ENCODE measurements around the gene CCDC190. TPM values are rescaled to one million over a fixed set of nuclear protein-coding genes. Genes with fewer than 3 reads are reported as not detected.

Gene CCDC190
- total RNA-seq, 1 donor from 2014 or later = not detected

DNA sequence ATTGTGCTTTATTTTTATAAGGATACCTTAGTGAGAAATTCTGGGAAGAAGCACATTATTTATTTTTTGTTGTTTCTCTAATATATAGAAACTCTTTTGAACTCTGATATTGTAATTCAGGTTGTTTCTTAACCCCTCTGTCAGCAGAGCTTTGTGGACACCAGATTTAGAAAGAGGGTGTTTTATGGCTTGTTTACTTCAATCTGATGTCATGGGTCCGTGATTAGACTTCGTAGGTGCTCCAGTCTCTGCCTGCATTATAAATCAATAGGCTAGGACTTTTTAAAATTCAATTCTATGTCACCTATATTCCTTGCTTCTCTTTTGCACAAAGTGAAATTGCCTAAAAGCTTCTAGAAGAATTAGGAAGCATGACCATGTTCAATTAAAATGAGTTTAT is 47.3 kb upstream of the CCDC190 start:
- H3K27ac ChIP-seq = no peak overlapping the region
- H3K36me3 ChIP-seq = no peaks in the 10 kb centered on the region
- H3K4me1 ChIP-seq = peaks cover 15% of the 10 kb centered on the region
- H3K4me2 ChIP-seq = no peak overlapping the region
- H4K20me1 ChIP-seq (ENCODE audit: low read depth) = no peaks in the 10 kb centered on the region
- no peaks in the 10 kb centered on the region for H3K79me2 ChIP-seq (ENCODE audit: low read depth)
- H3K9ac ChIP-seq = no peak overlapping the region
- Mint-ChIP-seq H3K27ac (no peak overlapping the region), H3K4me3 (no peak overlapping the region), H3K9me3 (peaks cover 12% of the 10 kb centered on the region), H3K4me1 (peaks cover 18% of the 10 kb centered on the region), H3K36me3 (peaks cover 3% of the 10 kb centered on the region), H3K27me3 (ENCODE audit: insufficient read depth, low read depth) (peaks cover 4% of the 10 kb centered on the region)
- H3K4me3 ChIP-seq = no peak overlapping the region
- TF ChIP-seq, protein P1, sequence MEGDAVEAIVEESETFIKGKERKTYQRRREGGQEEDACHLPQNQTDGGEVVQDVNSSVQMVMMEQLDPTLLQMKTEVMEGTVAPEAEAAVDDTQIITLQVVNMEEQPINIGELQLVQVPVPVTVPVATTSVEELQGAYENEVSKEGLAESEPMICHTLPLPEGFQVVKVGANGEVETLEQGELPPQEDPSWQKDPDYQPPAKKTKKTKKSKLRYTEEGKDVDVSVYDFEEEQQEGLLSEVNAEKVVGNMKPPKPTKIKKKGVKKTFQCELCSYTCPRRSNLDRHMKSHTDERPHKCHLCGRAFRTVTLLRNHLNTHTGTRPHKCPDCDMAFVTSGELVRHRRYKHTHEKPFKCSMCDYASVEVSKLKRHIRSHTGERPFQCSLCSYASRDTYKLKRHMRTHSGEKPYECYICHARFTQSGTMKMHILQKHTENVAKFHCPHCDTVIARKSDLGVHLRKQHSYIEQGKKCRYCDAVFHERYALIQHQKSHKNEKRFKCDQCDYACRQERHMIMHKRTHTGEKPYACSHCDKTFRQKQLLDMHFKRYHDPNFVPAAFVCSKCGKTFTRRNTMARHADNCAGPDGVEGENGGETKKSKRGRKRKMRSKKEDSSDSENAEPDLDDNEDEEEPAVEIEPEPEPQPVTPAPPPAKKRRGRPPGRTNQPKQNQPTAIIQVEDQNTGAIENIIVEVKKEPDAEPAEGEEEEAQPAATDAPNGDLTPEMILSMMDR (IDR thresholded peaks at IDR 0.05) = no peak
- no peaks in the 10 kb centered on the region for H3K27me3 ChIP-seq
- no peak overlapping the region for H2AFZ ChIP-seq (replicated peaks)
- H3K9me3 ChIP-seq (ENCODE audit: low read depth) = peaks cover 3% of the 10 kb centered on the region
- no peaks in the 10 kb centered on the region for H3F3A ChIP-seq (ENCODE audit: low read depth)
- DNase-seq (ENCODE audit: low spot score) = no peak

DNA sequence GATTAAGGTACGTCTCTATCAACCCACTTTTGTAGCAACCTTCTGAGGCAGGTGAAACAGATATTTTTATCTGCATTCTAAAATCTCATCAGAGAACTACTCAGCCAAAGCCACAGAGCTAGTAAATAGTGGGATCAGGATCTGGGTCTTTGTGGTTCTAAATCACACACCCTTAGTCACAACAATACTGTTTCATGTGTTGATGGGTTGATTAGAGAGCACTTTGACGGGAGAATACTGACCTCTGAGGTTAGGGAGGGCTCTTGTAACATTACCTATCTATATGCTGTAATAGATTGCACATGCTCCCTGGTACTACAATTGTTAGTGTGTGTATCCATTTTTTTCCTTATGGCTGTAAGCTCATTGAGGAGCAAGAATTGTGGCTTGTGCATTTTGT is 45.5 kb upstream of the CCDC190 start:
- H3K4me1 ChIP-seq = peaks cover 16% of the 10 kb centered on the region

DNA sequence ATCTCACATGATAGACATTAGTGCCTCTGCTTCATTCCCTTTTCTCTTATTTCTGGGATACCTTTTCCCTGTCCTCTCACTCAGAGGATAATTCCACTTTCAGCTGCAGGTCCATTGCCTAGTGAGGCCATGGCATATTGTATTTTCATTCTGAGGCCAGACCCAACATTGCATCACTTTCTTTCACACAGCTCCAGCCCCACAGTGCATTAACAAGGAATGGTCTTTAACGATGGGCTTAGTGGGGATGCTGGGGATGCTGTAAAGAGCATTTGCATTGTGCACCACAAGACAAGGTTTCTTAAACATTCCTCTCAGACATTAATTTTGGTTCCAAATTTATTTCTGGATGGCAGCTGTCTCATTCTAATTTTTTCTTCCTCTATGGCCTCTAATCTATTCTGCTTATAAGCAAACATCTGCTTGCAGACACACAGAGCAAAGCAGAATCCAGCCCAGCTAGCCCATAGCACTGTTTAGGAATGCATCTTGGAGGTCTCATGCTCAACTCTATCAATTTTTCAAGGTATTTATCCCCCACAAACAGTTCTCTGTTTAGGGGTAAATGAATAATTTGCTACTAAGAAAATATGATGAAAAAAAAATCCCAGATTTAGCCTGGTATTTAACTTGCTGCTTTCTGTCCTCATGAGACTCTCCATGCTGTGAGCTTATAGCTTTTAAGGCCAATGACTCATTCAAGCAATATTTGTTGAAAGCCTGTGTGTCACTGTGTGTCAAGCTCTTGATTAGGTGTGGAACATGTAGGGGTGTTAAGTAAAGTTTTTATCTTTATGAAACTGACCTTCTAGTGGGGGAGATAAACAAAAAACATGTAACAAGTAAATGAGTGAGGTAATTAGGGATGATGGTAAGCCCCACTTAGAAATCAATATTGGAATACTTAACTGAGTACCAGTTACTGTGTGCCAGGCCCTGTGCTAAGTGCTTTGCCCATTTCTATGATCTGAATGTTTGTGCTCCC is 44.5 kb upstream of the CCDC190 start:
- DNase-seq (ENCODE audit: low spot score) = peak; percentile 9
- Histone ChIP-seq H2AFZ (replicated peaks) (no peak overlapping the region), H4K20me1 (ENCODE audit: low read depth) (no peaks in the 10 kb centered on the region), H3F3A (ENCODE audit: low read depth) (no peaks in the 10 kb centered on the region), H3K9ac (no peak overlapping the region), H3K4me1 (peaks cover 16% of the 10 kb centered on the region), H3K4me2 (no peak overlapping the region), H3K9me3 (ENCODE audit: low read depth) (no peaks in the 10 kb centered on the region), H3K36me3 (no peaks in the 10 kb centered on the region), H3K27me3 (no peaks in the 10 kb centered on the region), H3K79me2 (ENCODE audit: low read depth) (no peaks in the 10 kb centered on the region), H3K4me3 (no peak overlapping the region), H3K27ac (no peak overlapping the region)
- Mint-ChIP-seq H3K4me1 (peaks cover 19% of the 10 kb centered on the region), H3K36me3 (no peaks in the 10 kb centered on the region), H3K9me3 (no peaks in the 10 kb centered on the region), H3K27ac (peak overlapping the region; percentile 80), H3K27me3 (ENCODE audit: insufficient read depth, low read depth) (peaks cover 4% of the 10 kb centered on the region), H3K4me3 (no peak overlapping the region)
- TF ChIP-seq EZH2phosphoT487 (IDR thresholded peaks at IDR 0.05) (no peak), EZH2 (IDR thresholded peaks at IDR 0.05) (no peak)
- TF ChIP-seq, protein P1 (IDR thresholded peaks at IDR 0.05) = no peak

More for the DNA sequence above, 45.5 kb upstream of the CCDC190 start:
- Mint-ChIP-seq H3K4me3 (no peak overlapping the region), H3K27me3 (ENCODE audit: insufficient read depth, low read depth) (peaks cover 4% of the 10 kb centered on the region), H3K9me3 (peaks cover 2% of the 10 kb centered on the region), H3K36me3 (no peaks in the 10 kb centered on the region), H3K27ac (no peak overlapping the region), H3K4me1 (peaks cover 19% of the 10 kb centered on the region)
- Histone ChIP-seq H3K9me3 (ENCODE audit: low read depth) (no peaks in the 10 kb centered on the region), H3K9ac (no peak overlapping the region), H3K4me3 (no peak overlapping the region), H4K20me1 (ENCODE audit: low read depth) (no peaks in the 10 kb centered on the region), H3K4me2 (no peak overlapping the region), H3K27ac (no peak overlapping the region), H3K27me3 (no peaks in the 10 kb centered on the region), H2AFZ (replicated peaks) (no peak overlapping the region), H3F3A (ENCODE audit: low read depth) (no peaks in the 10 kb centered on the region), H3K36me3 (no peaks in the 10 kb centered on the region), H3K79me2 (ENCODE audit: low read depth) (no peaks in the 10 kb centered on the region)
- DNase-seq (ENCODE audit: low spot score) = no peak
- TF ChIP-seq EZH2 (IDR thresholded peaks at IDR 0.05) = no peak
- TF ChIP-seq EZH2phosphoT487 (IDR thresholded peaks at IDR 0.05) = no peak
- TF ChIP-seq, protein P1 (IDR thresholded peaks at IDR 0.05) = no peak
